ENCODE data around the gene R3HCC1L. TPM values are rescaled to one million over a fixed set of nuclear protein-coding genes. Genes with fewer than 3 reads are reported as not detected.

The R3HCC1L gene
- total RNA-seq (2022; extraction: Qiagen RNA extraction): 12.8 to 16.3 TPM (median 14.3 TPM) in 5 replicates

GRCh38 chr10:98134431-98135221 is at the start of gene R3HCC1L:
R3HCC1L (plus strand) TSS chr10:98134657; CDS start chr10:98208115, 73,458 bp downstream.

GRCh38 chr10:98267894-98268693 is 133.6 kb downstream of the R3HCC1L start, which contains the start of gene LOXL4:
LOXL4 (minus strand) TSS chr10:98268194; CDS start chr10:98263019, 5,175 bp downstream.

Other genes with a start within 250 kb of the R3HCC1L start
- 0.74 to 1.4 TPM (median 1.1 TPM) in 5 replicates for gene CRTAC1, start 104.0 kb upstream of the R3HCC1L start, total RNA-seq (2022; extraction: Qiagen RNA extraction)
- gene LOXL4, start 133.5 kb downstream of the R3HCC1L start, total RNA-seq (2022; extraction: Qiagen RNA extraction): 1.2 to 1.7 TPM (median 1.6 TPM) in 5 replicates

Measured in A549 treated with Mapracorat at 1 μM for 4 hours (cell line).